Activated CD8-positive, alpha-beta memory T cell treated with anti-CD3 and anti-CD28 coated beads, Interleukin-2, amount 50 U/mL, for 24 hours (primary cell): ENCODE results near the gene KLHDC9.
"Not testable (repeated sequence)": the region's sequence is repeated elsewhere in the genome, so short reads cannot be mapped to it uniquely, and the experiment has no call there.

Experiments used
- DNase-seq: peaks from one replicate; pipeline ENCODE4 v3.0.0-alpha.2; 2020; ENCODE audit errors: extremely low read depth

Gene KLHDC9

GRCh38 chr1:161098210-161099068, at the start of gene KLHDC9:
KLHDC9 (plus strand) TSS chr1:161098361; CDS start chr1:161098536, 175 bp downstream.
- peak; percentile 37 for DNase-seq

- DNase-seq = no peak
These were observed 49.0 kb upstream of the KLHDC9 start for GRCh38 chr1:161048949-161049722.

GRCh38 chr1:161051219-161051618, 46.9 kb upstream of the KLHDC9 start:
- DNase-seq = no peak

- no peak for DNase-seq
These were observed 45.3 kb upstream of the KLHDC9 start for GRCh38 chr1:161052899-161053298.

- no peak for DNase-seq
These were observed 43.9 kb upstream of the KLHDC9 start for GRCh38 chr1:161054232-161054631.

- no peak for DNase-seq
These were observed 43.4 kb upstream of the KLHDC9 start for GRCh38 chr1:161054805-161055204.

- no peak for DNase-seq
These were observed 38.9 kb upstream of the KLHDC9 start for GRCh38 chr1:161059293-161059692.

GRCh38 chr1:161061419-161061818, 36.7 kb upstream of the KLHDC9 start:
- DNase-seq = no peak

GRCh38 chr1:161063936-161064335, 34.2 kb upstream of the KLHDC9 start:
- DNase-seq = not testable (repeated sequence)

GRCh38 chr1:161065681-161066080, 32.5 kb upstream of the KLHDC9 start:
- DNase-seq = not testable (repeated sequence)

GRCh38 chr1:161066694-161067093, 31.5 kb upstream of the KLHDC9 start:
- no peak for DNase-seq

GRCh38 chr1:161068306-161069234, 29.6 kb upstream of the KLHDC9 start:
- DNase-seq = peak; percentile 55

- no peak for DNase-seq
These were observed 28.9 kb upstream of the KLHDC9 start for GRCh38 chr1:161069241-161069640.

- peak; percentile 62 for DNase-seq
These were observed 28.4 kb upstream of the KLHDC9 start, which contains the start of gene ARHGAP30 for GRCh38 chr1:161069731-161070270. ARHGAP30 (minus strand) TSS chr1:161069891; CDS start chr1:161069624, 267 bp downstream.

- no peak for DNase-seq
These were observed 27.4 kb upstream of the KLHDC9 start for GRCh38 chr1:161070761-161071160.

GRCh38 chr1:161071886-161072371, 26.2 kb upstream of the KLHDC9 start:
- DNase-seq = no peak

GRCh38 chr1:161072751-161073449, 25.3 kb upstream of the KLHDC9 start:
- no peak for DNase-seq

- DNase-seq = no peak
These were observed 24.6 kb upstream of the KLHDC9 start for GRCh38 chr1:161073474-161074121.

GRCh38 chr1:161074676-161075368, 23.3 kb upstream of the KLHDC9 start:
- no peak for DNase-seq
